Measurements from ENCODE around the gene AGMO.

The AGMO gene

DNA sequence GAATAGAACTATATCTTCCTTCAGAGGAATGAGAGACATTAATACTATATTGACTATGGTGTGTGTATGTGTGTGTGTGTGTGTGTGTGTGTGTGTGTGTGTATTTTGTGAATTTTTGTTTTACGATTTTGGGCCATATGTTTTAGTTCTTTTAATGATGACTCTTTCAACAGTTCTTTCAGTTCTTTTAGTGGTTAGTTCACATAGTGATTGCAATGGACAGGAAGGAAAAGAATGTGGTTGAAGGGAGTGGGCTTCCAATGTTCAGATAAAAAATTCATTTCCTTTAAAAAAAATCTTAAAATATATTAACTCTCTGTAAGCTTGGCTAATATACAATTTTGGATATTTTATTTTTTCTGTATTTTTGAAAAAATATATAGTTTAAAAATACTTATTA is 343.6 kb downstream of the AGMO start:
- no peak for DNase-seq (ENCODE audit: low read depth)

GRCh38 chr7:15215616-15216015 is 346.2 kb downstream of the AGMO start:
- DNase-seq (ENCODE audit: low read depth): peak; percentile 25

DNA sequence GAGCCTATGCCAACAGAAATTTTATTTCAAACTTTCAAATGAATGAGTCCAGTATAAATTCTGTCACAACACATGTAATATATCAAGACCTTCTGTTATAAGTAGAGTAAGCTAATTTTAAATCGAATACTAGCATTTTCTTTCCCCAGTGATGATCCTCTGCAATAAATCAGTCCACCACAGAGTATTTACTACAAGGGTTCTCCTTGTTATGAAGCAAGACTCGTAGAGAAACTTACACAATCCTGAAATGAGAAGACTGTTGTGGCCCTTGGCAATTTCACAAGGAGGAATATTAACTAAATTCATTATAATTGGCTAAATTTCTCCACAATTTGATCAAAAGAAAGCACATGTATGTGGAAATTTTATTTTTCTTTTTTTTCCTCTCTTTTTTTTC is 346.8 kb downstream of the AGMO start:
- peak; percentile 42 for DNase-seq (ENCODE audit: low read depth)

DNA sequence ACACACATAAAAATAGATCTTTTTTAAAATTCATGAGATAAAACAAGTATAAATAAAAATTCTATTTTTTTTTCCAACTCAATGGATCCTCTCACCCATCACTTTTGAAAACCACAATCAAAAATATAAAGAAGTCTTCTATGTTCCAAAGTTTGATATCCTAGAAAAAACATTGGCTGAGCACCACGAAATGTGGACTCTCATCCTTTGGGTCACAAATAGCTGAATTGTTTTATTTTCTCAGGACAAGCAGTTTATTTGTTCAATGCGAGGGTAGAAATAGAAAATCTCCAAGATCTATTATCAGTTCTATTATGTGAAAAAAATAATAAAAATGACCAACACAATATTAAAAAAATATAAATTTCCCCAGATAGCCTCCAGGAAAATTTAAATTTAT is 348.7 kb downstream of the AGMO start:
- no peak for DNase-seq (ENCODE audit: low read depth)

- DNase-seq (ENCODE audit: low read depth): no peak
These were observed 352.4 kb downstream of the AGMO start for GRCh38 chr7:15209429-15209828.

GRCh38 chr7:15204421-15204820 is 357.4 kb downstream of the AGMO start:
- DNase-seq (ENCODE audit: low read depth): no peak

- DNase-seq (ENCODE audit: low read depth): no peak
These were observed 362.3 kb downstream of the AGMO start for GRCh38 chr7:15199482-15199881.

DNA sequence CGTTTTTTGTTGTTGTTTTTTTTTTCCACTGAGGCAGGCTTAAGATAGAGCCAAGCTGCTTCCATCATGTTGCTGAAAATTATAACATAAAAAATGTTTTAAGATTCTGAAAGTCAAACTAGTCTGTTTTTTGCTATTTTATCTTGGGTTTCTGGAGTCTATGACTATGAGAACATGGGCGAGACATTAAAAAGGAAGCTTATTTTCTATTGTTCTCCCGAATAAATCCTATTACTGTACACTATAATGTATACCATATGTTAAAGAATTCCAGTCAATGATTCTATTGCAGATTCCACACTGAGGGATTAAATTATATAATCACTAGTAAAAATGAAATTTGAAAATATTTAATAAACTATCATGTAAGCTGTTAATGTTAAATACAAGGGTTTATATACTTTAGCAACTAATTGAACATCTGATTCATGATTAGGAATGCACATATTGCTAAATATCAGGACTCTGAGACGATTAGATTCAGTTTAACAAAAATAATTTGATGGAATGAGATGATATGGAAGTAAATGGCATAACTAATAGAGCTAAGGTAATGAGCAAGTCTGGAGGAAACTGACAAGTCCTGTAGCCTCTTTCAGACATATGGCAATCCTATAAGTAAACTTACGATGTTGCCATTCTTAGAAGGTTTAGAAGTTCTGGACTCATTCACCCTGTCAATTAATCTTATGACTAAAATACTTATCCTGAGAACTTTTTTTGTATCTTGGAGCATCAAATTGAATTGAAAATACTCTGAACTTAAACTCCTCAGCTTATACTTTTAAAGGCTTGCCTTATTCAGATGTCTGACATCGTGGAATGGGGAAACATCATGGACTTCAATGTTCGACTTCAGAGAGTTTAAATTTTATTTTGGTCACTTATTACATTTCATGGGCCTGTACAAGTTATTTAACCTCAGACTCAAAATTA is 364.5 kb downstream of the AGMO start:
- no peak for DNase-seq (ENCODE audit: low read depth)

DNA sequence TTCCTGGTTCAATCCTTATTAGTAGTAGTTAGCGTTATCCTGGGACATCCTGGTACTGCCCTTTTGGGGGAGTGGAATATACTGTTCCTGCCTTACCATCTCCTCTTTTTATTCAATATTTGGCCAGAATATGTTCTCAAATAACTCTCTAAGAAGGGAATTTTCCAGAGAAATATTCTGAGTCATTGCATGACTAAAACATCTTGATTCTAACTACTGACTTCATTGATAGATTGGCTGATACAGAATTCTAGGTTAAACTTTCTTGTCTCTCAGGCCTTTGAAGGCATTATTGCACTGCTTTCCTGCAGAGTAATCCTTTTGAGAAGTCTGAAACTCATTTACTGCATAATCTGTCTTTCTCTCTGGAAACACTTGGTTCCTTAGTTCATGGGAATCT is 383.8 kb downstream of the AGMO start:
- DNase-seq (ENCODE audit: low read depth): no peak

- no peak for DNase-seq (ENCODE audit: low read depth)
These were observed 385.7 kb downstream of the AGMO start for GRCh38 chr7:15176089-15176488.

GRCh38 chr7:15175152-15175551 is 386.7 kb downstream of the AGMO start:
- DNase-seq (ENCODE audit: low read depth): no peak

DNA sequence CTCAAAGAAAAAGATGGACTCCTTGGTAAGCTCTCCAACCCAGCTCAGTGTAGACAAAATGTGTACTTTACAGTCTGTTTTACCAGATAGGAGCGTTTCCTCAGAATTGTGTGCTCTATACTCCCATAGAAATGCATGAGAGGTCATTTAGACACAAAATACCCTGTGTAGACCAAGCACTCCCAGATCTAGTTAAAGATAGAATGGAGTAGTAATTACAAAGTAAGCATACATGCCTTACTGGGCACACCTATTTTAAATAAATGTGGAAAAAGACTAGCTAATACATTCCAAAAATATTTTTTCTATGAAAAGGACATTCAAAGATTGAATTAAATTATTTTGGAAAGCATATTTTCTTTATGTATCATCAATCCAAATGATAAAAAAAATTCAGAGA is 387.3 kb downstream of the AGMO start:
- no peak for DNase-seq (ENCODE audit: low read depth)

- peak; percentile 5 for DNase-seq (ENCODE audit: low read depth)
These were observed 393.3 kb downstream of the AGMO start for GRCh38 chr7:15168489-15168888.

GRCh38 chr7:15167912-15168311 is 393.9 kb downstream of the AGMO start:
- DNase-seq (ENCODE audit: low read depth): no peak

DNA sequence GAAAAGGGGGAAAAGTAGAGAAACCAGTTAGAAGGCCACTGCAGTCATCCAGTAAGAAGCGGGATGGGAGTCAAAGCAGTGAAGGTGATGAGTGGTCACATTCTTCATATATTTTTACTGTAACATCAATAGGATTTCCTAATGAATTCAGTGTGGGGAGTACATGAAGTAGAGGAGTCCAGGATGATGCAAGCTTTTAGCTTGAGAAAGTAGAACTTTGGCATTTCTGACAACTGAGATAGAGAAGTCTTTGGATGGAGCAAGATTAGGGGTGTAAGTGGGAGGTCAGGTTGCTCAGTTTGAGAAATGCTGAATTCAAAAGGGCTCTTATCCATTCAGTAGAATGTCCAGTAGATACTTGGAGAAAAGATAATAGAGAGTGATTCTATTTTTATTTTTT is 395.2 kb downstream of the AGMO start:
- no peak for DNase-seq (ENCODE audit: low read depth)

DNA sequence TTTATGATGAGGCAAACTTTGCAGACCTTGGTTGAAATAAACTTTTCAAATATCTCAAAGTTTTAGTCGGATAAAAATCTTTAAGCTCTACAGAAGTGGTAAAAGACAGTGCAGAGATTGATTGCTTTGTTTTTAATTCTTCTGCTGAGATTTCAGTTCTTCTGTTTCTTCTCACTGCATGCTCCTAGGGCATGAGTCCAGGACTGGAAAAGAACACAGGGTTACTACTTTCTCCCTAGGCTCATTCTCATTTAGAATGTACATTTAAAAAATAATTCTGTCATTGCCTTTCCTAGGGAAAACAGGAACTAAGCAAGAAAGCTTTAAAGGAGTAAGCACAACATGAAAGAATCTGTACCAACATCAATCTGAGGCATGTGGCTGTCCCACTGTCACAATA is 402.6 kb downstream of the AGMO start:
- DNase-seq (ENCODE audit: low read depth): no peak

- DNase-seq (ENCODE audit: low read depth): no peak
These were observed 403.5 kb downstream of the AGMO start for GRCh38 chr7:15158141-15158810.
